GM21381 (cell line): ENCODE results near the gene SCTR.

Experiments
- ATAC-seq: cut with Tn5 transposase; IDR thresholded peaks from one replicate; pipeline ENCODE4 v1.9.1; 2021; ENCODE audit warnings: mild to moderate bottlenecking, moderate library complexity; ENCODE audit not compliant: unreplicated experiment

SCTR gene

GRCh38 chr2:119488245-119489214 lies 35.8 kb downstream of the SCTR start:
- peak; percentile 18 for ATAC-seq

GRCh38 chr2:119487434-119488244 lies 36.6 kb downstream of the SCTR start:
- ATAC-seq: peak; percentile 87

DNA sequence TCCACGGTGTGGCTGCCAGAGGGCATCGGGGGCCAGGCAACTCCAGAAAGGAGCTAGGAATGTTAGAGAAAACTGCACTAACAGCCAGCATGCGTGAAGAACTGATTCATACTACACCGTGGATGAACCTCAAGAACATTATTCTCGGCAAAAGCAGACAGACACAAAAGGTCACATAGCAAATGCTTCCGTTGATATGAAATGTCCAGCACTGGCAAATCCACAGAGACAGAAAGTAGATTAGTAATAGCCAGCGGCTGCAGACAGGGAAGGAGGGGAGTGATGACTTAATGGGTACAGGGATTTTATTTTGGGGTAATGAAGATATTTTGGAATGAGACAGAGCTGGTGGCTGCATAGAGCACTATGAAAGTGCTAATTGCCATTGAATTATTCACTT lies 37.4 kb downstream of the SCTR start:
- no peak for ATAC-seq

GRCh38 chr2:119486196-119486827 lies 38.0 kb downstream of the SCTR start:
- ATAC-seq: no peak

DNA sequence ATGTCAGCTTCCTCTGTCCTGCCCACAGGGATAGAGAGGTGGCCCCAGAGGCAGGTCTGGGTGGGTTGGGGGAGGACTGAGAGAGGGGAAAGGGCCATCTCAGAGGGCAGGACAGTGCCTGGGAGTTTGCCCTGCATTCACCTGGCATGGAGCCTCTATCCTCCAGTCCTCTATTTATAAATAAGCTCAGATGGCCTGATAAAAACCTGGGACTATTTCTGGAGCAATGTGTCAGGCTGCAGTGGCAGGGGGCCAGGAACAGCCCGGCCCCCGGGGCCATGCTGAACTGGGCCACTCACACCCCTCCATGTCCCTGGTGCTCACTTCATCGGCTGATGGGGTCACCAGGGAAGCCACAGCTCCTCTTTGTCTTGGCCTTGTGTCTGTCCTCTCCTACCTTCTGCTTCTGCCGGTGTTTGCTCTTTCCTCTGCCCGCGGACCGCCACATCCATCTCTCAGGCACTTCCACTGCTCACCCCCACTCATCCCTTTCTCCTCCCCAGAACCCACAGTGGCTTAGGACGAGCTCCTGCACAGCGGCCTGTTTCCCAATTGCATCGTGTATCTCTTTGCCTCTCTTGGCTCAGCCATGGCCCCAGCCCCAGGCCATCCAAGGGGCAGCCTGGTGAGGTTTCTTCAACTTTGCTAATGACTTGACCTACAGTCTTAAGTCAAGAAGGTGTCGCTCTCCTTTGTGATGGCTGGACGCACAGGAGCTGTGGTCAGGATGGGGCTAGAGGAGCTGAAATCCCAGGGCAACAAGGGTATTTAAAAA lies 38.8 kb downstream of the SCTR start:
- ATAC-seq: no peak

DNA sequence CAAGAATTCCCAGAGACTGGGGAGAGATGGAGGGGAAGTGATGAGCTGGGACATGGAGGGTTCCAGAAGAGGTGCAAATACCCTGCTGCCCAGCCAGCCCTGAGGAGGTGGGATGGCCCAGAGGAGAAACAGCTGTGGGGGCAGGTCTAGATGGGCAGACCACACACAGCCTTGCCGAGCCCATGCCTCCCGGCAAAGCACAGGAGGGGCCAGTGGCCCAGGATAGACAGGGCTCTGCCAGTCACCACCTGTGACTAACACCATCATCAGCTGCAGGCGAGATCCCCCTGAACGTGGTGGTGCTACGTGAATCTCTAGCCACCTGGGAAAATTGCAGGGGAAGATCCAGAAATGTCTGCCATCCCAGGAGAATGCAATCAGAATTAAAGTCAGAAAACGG lies 39.4 kb downstream of the SCTR start:
- no peak for ATAC-seq

- no peak for ATAC-seq
These were observed 40.2 kb downstream of the SCTR start for GRCh38 chr2:119483896-119484718.

GRCh38 chr2:119483395-119483753 lies 40.9 kb downstream of the SCTR start:
- no peak for ATAC-seq

DNA sequence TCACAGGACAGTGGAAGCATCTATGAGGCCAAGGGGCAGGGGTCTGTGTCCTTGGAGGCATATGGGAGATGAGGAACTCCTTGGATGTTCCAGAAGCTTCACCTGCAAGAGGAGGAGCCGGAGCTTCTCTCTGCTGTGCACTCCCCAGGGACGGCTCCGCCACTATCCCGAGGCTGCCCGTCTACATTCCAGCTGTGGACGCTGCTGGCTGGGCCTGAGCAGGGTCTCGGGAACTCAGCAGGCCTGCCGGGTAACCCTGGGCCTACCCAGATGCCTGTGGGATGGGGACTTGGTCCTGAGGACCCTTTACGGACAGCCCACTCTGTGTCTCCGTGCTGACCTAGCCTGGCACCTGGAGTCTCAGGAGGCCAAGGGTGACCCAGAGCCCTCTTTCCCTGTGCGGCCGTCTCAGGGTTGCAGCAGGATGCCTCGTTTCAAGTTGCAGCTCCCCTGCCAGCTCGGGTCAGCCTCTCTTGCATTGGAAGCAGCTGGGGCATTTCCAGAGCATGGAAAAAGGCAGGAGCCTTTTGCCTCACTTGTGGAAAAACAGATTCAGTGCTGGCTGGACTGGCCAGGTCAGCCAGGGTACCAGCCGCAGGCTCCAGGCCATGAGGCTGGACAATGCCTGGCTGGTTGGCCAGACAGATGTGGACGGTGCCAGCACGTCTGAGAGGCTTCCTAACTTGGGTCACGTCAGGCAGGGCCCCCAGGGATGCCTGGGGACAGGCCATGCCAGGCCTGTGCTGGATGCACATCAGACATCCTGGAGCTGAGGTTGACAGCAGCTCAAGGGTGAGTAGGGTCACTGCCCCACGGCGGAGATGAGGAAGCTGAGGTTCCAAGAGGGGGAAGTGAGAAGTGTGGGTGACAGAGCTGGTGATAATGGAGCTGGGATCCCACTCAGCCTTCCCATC lies 41.5 kb downstream of the SCTR start:
- no peak for ATAC-seq

- ATAC-seq: no peak
These were observed 42.5 kb downstream of the SCTR start for GRCh38 chr2:119481501-119482455.

- no peak for ATAC-seq
These were observed 43.6 kb downstream of the SCTR start for GRCh38 chr2:119480718-119481142.

- no peak for ATAC-seq
These were observed 44.1 kb downstream of the SCTR start for GRCh38 chr2:119480184-119480583.

DNA sequence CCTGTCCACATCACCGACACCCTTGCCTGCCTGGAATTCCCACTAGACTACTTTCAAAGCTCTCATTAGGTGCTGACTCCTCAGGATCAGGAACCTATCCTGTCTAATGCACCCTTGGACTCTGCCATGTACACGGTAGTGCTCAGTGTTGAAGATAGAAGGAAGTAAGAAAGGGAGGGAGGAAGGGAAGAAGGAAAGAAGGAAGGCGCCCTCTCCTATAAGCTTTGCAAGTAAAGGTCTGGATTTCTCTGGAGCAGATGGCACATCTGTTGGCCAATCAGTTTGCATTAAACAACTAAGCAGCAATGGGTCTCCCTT lies 45.3 kb downstream of the SCTR start:
- ATAC-seq: no peak

GRCh38 chr2:119478188-119478977 lies 45.9 kb downstream of the SCTR start:
- ATAC-seq: no peak

DNA sequence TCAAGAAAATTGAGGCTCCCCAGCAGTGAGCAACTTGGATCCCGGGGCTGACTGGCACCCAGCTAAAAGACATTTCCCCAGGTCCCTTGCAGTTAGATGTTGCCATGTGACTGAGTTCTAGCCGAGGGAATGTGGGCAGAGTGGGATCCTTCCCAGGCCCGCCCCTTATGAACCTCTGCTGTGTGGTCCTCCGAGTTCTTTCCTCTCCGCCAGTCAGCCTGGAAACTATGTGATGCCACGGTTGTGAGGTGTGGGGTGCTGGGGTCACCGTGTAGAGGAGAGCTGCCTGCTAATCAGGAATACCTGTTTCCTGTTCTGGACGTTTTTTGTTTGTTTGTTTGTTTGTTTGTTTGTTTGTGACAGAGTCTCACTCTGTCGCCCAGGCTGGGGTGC lies 47.2 kb downstream of the SCTR start:
- no peak for ATAC-seq

GRCh38 chr2:119476301-119477112 lies 47.8 kb downstream of the SCTR start:
- ATAC-seq: peak; percentile 66
